B cell (primary cell): ENCODE measurements around the gene ZNF516.

Source experiments
- EZH2 ChIP-seq: IDR thresholded peaks from 2 replicates; pipeline ENCODE4 v1.6.1; 2012; ENCODE audit warnings: borderline replicate concordance, low read depth, mild to moderate bottlenecking, moderate library complexity, low read length; ENCODE audit not compliant: insufficient read depth, poor library complexity, severe bottlenecking
- TF ChIP-seq, protein P1 (sequence below): fragments of 200-600 bp; IDR thresholded peaks from one replicate; pipeline ENCODE4 v1.8.0; 2022; ENCODE audit warnings: antibody characterized with exemption, mild to moderate bottlenecking

GRCh38 chr18:76525911-76526310 is 30.9 kb upstream of the ZNF516 start:
- TF ChIP-seq, protein P1, sequence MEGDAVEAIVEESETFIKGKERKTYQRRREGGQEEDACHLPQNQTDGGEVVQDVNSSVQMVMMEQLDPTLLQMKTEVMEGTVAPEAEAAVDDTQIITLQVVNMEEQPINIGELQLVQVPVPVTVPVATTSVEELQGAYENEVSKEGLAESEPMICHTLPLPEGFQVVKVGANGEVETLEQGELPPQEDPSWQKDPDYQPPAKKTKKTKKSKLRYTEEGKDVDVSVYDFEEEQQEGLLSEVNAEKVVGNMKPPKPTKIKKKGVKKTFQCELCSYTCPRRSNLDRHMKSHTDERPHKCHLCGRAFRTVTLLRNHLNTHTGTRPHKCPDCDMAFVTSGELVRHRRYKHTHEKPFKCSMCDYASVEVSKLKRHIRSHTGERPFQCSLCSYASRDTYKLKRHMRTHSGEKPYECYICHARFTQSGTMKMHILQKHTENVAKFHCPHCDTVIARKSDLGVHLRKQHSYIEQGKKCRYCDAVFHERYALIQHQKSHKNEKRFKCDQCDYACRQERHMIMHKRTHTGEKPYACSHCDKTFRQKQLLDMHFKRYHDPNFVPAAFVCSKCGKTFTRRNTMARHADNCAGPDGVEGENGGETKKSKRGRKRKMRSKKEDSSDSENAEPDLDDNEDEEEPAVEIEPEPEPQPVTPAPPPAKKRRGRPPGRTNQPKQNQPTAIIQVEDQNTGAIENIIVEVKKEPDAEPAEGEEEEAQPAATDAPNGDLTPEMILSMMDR, result no peak
- TF ChIP-seq EZH2, result no peak
